GM12874 (cell line): ENCODE results near the gene GRB10.

ENCODE experiments used
- CTCF ChIP-seq: IDR thresholded peaks from 2 replicates; pipeline ENCODE4 v1.5.1; 2011; ENCODE audit warnings: low read depth, mild to moderate bottlenecking, control low read depth, low read length, moderate library complexity; ENCODE audit not compliant: insufficient read depth

Gene GRB10

GRCh38 chr7:50822706-50823105 is 40.0 kb upstream of the GRB10 start:
- TF ChIP-seq CTCF = no peak

- no peak for TF ChIP-seq CTCF
Measured at GRCh38 chr7:50822110-50822509, 39.4 kb upstream of the GRB10 start.

- TF ChIP-seq CTCF = no peak
Measured at GRCh38 chr7:50821457-50822008, 38.8 kb upstream of the GRB10 start.

- no peak for TF ChIP-seq CTCF
Measured at GRCh38 chr7:50818324-50818723, 35.6 kb upstream of the GRB10 start.

GRCh38 chr7:50817561-50817960 is 34.9 kb upstream of the GRB10 start:
- TF ChIP-seq CTCF = no peak

GRCh38 chr7:50815138-50815537 is 32.4 kb upstream of the GRB10 start:
- TF ChIP-seq CTCF = no peak

GRCh38 chr7:50814166-50814565 is 31.5 kb upstream of the GRB10 start:
- no peak for TF ChIP-seq CTCF
